ENCODE results near the gene DPP10.
"Not testable (repeated sequence)": the region's sequence is repeated elsewhere in the genome, so short reads cannot be mapped to it uniquely, and the experiment has no call there.

DPP10 gene

GRCh38 chr2:114729026-114729425 lies 286.6 kb downstream of the DPP10 start:
- no peak for DNase-seq

DNA sequence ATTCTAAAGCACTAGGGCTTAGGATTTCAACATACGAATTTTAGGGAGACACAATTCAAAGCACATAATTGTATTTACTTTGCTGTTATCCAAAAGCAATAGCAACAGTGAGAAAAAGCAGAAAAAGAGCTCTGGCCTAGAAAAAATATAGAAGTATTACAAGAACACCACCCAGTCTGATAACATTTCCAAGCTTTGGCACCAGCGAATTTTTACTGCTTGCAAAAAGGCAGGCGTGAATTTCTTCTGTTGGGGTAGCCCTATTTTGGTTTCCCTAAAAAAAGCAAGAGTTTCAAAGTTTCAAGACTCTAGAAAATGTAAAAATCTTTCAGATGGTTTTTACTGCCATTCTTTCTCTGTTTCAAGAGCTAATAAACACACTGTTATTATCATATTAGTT lies 292.7 kb downstream of the DPP10 start:
- no peak for DNase-seq

DNA sequence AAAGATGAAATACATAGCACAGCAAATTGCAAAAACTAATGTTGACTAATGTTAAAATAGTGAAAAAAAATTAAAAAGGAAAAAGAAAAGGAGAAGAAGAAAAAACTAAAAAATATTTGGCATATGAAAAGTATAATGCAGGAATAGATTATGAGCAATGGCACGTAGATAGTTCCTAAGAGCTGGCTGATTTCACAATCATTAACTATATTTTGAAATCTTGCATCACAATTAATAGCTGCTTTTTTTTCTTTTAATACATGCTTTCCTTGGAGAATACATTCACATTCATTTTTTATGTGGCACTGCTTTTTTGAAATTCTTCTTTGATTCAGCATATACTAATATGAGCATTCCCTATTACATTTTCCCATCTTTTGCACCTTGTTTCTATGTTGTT lies 299.8 kb downstream of the DPP10 start:
- DNase-seq, result no peak

- DNase-seq, result no peak
Measured at GRCh38 chr2:114745700-114746099, 303.3 kb downstream of the DPP10 start.

- DNase-seq, result not testable (repeated sequence)
Measured at GRCh38 chr2:114748175-114748574, 305.7 kb downstream of the DPP10 start.

GRCh38 chr2:114752425-114752824 lies 310.0 kb downstream of the DPP10 start:
- no peak for DNase-seq

DNA sequence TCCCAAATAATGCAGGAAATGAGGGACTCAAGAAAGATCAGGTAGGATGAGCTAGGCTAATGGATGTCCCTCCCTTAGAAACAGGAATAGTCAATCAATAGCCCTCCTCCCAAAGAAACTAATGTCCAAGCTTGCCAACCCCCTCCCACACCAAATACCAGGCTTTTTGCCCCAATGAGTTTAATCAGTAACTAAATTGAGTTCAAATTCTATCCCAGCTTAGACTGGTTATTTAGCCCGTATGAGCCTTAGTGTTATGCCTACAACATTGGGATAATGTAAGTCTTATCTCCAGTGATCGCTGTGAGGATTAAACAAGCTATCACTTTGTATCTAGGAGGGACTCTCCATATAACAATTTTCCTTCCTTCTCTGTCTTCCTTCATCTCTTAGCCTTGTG lies 310.7 kb downstream of the DPP10 start:
- DNase-seq, result no peak

DNA sequence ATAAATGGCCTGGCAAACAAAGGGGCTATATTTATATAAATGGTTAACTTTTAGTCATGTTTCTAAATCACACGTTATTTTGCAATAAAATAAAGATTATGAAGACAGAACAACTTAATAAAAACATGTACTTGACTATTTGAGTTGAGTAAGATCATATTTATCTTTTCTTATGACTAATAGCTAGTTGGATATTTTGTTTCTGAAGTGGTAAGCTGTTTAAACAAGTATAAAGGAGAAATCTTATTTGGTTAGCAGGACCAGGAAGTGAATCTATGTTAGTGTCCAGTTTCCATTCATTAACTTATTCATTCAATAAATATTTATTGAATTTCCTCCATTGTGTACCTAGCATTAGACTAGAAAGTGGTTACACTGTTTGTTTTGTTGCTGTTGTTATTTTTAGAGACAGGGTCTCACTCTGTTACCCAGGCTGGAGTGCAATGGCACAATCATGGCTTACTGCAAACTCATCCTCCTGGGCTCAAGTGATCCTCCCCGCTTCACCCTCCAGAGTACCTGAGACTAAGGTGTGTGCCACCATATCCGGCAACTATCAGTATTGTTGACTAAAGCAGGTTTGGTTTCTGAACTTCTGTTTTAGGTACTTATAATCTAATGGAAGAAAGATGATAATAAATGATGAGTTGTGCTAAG lies 312.6 kb downstream of the DPP10 start:
- no peak for DNase-seq

GRCh38 chr2:114762376-114762775 lies 319.9 kb downstream of the DPP10 start:
- DNase-seq, result no peak

GRCh38 chr2:114762986-114763385 lies 320.5 kb downstream of the DPP10 start:
- DNase-seq, result no peak

DNA sequence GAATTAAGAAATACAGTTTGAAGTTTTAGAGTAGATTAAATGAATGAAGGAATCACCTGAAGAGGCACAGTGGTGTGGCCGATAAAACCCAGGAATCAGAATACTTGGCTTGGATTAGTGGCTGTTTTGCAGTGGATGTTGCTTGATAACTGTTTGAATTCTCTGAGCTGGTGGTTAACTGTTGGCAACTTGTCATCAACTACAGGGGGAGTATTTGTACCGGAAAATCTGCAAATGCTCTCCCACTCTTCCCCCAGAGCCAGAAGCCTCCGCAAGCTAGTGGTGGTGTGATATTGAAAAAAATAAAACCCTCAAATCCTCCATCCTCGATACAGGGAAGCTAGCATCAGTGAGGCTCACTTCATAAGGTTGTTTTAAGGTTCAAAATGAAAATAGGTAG lies 326.7 kb downstream of the DPP10 start:
- no peak for DNase-seq

- DNase-seq, result no peak
Measured at GRCh38 chr2:114769991-114770390, 327.6 kb downstream of the DPP10 start.

DNA sequence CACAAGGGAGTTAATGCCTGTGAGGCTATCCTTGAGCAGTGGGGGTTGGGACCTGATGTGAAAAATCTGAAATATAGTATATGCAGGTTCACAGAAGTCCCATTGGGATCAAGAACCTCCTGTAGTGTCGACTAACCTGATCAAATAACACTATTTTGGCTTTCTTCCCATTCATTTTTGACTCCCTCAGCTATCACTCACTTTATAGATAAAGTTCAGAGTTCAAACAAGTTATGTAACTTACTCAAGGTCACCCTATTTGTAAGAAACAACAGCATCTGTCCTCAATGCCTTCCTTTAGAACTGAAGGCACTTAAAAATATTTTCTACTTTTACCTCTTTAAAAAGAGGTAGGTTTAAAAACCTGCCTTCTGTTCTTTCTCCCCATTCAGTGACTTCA lies 341.6 kb downstream of the DPP10 start:
- no peak for DNase-seq

- DNase-seq, result no peak
Measured at GRCh38 chr2:114784890-114785583, 342.6 kb downstream of the DPP10 start.

DNA sequence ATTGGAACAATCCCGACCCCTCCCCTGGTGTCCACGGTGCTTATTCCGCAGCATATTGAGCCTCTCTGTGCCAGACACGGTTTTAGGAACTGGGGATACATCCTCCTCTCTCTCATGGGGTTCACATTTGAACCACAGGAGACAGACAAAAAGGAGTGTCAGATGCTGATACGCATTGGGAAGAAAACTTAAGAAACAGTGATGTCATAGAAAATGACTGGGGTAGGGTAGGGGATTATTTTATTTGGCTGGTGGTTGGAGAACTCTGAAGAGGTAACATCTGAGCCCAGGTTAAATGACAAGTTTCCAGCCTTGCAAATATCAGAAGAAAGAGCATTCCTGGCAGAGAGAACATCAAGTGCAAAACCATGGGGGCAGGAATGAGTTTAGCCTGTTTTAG lies 344.5 kb downstream of the DPP10 start:
- no peak for DNase-seq

- DNase-seq, result no peak
Measured at GRCh38 chr2:114787486-114787885, 345.0 kb downstream of the DPP10 start.

DNA sequence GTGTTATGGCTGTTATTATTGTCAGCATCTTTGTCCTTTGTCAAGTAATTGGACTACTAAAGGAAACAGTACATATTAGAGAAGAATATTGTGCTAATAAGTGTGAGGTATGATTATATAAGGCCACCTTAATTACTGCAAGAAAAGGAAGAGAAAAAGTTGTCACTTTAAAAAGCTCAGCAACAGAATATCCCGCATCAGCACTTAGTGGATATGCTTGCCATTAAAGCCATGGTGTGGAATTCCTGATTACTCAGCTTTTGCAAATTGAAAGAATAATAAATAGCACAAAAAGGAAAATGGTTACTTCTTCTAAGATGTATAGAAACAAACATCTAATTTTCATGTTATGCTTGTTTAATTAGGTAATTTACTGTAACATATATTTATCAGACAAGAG lies 347.5 kb downstream of the DPP10 start:
- DNase-seq, result no peak

- no peak for DNase-seq
Measured at GRCh38 chr2:114797540-114797939, 355.1 kb downstream of the DPP10 start.

GRCh38 chr2:114797942-114798341 lies 355.5 kb downstream of the DPP10 start:
- no peak for DNase-seq

DNA sequence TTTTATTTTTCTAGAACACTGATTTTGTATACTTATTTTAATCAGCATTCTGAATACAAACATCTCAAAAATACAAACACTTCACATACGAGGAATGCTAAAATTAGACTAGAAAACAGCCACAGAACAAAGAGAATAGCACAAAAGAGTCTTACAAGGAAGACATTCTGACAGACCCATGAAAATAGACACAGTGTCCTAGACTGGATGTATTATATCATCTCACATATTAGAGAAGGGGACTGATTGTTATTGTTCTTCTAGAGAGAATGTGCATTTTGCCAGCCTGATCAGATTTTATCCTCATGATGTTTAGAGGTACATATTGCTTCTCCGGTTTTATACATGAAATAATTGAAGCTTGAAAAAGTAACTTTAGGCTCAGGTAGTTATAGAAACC lies 357.9 kb downstream of the DPP10 start:
- no peak for DNase-seq

DNA sequence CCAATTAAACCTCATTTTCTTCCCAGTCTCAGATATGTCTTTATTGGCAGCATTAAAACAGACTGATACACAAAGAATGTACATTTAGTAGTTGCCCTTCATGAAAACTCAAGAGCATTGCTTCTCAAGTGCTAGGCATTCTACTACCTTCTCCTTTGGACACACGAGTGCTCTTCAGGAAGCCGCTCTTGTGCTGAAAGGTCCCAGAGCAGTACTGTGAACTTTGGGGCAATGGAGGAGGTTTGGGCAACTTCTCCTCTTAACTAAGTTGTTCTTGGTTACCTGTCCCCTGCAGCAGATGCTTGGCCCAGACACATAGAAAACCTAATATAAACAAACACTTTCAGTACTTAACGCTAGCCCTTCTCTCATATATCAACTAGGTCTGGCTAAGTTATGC lies 362.8 kb downstream of the DPP10 start:
- DNase-seq, result no peak

GRCh38 chr2:114810092-114810491 lies 367.7 kb downstream of the DPP10 start:
- DNase-seq, result no peak

DNA sequence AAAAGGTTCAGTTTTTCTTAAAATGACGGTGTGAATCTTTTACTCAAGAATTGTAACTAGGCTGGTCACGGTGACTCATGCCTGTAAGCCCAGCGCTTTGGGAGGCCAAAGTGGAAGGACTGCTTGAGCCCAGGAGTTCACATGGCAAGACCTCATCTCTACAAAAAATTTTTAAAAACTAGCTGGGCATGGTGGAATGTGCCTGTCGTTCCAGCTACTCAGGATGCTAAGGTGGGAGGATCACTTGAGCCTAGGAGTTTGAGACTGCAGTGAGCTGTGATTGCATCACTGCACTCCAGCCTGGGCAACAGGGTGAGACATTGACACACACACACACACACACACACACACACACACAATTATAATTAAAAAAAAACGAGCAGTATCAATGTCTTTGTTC lies 369.8 kb downstream of the DPP10 start:
- DNase-seq, result no peak

DNA sequence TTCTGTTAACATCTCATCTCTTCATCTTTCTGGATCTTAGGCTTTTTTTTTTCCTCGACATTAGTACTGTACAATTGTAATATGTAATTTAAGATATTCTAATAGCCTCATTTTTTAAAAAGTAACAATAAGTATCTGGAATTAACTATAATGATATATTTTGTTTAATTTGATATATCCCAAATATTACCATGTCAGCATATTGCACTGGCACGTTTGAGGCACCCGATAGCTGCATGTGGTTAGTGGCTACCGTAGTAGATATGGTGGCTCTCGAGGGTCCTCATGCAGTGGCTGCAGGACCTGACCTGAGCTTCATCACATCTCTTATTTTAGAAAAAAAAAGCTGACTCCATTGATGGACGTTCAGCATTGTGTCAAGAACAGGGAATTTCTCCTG lies 371.9 kb downstream of the DPP10 start:
- no peak for DNase-seq

DNA sequence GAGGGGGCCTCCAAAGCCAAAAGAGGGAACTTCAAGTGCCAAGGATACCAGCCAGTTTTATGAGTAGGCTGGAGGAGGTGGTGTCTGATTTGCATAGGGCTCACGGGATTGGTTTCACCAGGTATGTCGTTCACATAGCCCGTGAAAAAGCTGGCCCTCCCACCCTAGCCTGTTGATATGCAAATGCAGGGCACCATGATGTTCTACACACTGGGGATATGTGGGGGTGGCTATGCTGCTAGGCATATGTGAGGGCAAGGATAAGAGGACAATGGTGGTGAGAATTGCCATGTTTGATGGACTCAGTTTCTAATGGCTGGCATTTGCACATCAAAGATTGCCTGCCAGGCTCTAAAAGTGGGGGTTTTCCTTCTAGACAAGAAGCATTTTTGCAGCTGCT lies 378.6 kb downstream of the DPP10 start:
- DNase-seq, result no peak
